Activated CD4-positive, alpha-beta T cell treated with anti-CD3 and anti-CD28 coated beads, Interleukin-2, Interleukin-6, amounts not matched to agents 100 ng/mL and 50 ng/mL, durations not matched to agents 16 hours and 8 hours (primary cell): ENCODE results near the gene TFG.

ENCODE experiments used
- DNase-seq: peaks from one replicate; pipeline ENCODE4 v3.0.0-alpha.2; 2020

Gene TFG

DNA sequence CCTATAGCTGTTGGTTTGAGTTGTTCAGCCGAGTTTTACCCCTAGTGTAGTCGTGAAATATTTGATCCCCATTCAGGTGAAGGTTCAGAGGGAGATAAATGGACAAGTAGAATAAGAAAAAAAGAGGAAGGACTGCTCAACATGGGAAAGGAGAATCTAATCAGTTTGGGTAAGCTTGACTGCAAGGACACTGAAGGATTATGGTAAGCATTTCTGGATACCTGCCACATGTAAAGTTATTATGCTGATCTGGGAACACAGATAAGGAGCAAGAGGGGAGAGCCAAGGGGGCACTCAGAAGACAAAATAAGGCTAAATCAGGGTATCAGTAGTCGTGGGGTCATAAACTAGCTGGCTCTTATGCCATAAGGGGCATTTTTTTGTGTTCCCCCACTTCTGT, 49.9 kb downstream of the TFG start:
- no peak for DNase-seq

DNA sequence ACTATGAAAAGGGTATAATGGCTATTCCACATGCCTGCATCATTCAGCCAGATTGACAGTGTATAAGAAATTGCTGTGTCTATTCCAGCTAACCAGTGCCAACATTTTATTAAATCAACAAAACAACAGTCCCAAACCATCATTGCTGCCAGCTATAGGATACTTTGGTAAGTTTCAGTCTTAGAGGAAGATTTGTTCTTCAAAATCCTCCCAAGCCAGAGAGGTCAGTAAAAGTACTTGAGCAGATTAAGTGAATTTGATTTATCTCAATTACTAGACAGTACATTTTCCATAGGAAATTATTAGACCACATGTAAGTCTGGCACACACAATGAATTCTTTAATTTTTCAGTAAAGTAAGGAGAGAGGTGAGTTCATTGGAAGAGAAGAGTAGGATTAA, 50.7 kb downstream of the TFG start:
- DNase-seq, result no peak

DNA sequence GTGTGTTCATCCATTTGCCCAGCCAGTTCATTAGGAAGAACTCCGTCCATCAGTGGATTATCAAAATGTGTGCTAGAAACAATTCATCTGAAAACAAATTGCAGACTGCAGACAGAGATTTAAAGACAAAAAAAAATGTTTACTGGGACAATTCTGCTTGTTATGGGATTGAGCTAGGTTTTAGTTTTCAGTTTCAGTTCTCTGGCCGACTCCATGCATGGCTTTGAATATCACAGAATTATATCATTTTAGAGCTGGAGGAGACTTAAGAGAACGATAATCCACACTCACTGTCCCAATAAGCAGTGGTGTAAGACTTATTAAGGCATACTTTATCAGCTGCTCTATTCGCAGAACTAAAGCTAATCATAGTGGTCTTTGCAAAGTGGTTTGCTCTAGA, 51.1 kb downstream of the TFG start:
- no peak for DNase-seq

DNA sequence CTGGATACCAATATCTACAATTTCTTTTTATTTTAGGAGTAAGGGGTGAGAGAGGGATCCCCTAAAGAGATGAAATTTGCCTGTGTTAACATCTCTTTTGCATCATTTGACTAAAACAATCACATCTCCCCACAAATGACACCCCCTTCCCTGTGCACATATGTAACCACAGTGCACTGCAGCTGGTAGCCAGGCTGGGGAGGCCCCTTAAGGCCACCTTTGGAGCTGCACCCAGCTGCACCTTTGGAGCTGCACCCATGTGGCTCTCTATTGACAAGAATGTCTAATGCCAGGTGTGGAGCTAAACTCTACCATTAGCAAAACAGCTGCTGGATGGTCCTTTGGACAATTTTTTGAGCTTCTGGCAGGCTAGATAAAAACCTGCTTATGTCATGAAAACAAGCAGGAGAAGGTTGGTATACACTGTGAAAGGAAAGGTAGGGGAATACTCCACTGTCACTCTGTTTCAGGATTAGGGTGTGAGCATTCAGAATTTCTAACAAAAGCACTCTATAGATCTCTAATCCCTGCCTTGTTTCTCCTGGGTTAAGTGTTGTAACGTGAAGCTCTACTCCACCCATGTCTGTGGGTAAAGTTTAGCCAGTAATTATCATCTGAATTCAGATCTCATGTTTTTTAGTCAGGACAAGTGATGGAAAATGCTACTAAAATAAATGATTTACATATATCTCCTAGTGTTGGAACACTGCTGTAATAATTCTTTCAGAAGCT, 52.1 kb downstream of the TFG start:
- DNase-seq, result peak; percentile 14

DNA sequence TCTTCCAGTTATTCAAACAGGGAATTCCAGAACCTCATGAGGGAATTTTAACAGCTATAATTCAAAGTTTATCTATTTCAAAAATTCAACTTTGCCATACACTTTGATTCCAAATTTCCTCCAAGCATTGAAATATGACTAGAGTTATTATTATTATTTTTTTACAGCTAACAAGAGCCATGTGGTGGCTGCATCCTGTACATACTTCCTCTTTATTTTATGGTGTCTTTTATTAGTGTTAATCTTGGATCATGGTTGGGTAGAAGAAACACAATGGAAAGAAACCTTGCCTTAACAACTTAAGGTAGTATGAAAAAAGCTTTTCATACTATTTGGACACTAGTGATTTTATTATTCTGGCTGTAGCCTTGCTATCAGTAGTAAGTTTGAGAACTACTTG, 52.7 kb downstream of the TFG start:
- DNase-seq, result no peak

DNA sequence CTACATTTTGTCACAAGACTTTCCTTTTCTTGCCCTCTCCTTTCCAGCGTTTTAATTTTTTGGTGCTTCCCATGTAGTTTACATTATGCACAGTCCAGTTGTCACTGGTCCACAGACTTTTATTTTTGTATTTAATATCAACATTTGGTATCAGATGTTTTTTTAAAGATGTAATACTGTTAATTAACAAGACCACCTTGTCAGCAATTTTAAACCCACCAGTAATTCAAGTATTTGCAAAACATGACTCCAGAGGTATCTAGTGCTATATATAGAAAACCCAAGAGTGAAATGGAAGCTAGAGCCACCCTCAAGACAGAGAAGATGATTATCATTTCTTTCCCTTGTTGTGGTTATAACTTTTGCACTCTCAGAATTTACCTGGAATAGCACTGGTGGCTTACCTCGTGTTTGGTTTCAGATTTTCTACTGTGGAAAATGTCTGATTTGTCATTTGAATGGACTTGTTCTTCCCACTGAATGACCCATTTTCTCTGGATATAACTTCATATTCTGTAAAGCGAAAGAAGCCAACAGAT, 56.2 kb downstream of the TFG start:
- DNase-seq, result no peak

DNA sequence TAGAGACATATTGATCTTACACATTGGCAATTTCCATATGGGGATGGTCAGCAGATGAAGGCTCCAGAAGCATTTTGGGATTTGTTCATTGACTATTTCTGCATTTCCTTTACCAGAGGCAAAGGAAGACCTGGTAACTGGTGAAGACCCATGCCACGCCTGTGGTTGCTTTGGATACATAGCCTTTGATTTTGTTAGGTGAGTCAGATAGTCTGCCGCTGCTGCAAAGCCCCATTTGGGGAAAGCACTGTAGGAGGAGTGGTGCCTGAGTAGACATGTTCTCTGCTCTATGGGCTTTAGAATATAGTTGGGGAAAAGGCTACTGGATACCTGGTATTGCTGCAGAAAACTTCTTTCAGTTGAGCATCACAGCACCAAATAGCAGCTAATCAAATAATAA, 56.8 kb downstream of the TFG start:
- peak; percentile 4 for DNase-seq

DNA sequence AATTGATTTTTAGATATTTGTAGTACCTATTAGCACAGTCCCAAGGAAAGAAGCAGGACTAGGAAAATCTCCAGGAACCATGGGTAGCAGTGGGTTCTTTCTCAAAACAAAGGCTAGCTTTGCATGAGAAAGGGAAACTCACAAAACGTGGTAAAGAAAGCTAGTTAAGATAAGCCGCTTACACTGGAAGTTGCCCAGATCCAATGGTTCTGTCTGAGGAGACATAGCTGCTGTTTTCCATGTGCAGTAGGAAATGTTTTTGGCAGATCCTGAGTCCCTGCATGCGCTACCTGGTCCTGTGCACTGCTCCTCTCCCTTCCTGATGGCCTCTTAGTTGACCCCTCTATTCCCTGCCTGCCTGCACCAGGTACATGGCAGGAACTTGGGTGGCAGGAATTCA, 60.4 kb downstream of the TFG start:
- no peak for DNase-seq

DNA sequence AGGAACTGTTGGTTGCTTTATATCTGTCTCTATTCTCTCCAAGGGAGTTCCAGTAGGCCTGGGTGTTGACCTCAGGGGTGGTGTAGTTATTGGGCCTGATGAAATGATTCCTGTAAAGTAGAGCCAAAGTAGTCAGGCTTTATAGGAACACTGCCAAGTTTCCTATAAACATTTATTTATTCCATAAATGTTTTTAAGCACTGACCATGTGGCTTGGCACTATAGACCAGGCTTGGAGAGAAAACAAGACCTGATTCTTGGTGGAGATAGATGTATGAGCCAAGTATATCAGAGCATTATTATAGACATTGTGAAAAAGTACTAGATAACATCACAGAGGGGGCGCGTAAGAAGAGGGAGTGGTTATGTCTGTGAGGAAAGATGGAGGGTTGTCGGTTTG, 65.9 kb downstream of the TFG start:
- no peak for DNase-seq

DNA sequence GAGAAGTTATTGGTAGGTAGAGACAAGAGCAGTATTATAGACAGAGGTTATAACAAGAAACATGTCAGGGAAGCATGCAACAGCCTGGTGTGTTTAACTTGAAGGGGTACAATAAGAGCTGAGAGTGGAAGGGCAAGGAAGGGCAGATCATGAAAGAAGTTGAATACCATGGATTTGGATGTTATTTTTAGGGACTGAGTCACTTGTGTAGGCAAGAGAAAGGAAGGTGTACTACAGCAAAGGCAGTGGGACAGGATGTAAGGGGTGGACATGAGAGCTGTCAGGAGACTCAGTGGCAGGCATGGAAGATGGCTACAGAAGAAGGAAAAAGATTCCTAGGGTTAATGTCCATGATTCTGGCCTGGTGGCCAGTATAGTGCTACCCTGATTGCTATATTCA, 66.4 kb downstream of the TFG start:
- DNase-seq, result no peak

DNA sequence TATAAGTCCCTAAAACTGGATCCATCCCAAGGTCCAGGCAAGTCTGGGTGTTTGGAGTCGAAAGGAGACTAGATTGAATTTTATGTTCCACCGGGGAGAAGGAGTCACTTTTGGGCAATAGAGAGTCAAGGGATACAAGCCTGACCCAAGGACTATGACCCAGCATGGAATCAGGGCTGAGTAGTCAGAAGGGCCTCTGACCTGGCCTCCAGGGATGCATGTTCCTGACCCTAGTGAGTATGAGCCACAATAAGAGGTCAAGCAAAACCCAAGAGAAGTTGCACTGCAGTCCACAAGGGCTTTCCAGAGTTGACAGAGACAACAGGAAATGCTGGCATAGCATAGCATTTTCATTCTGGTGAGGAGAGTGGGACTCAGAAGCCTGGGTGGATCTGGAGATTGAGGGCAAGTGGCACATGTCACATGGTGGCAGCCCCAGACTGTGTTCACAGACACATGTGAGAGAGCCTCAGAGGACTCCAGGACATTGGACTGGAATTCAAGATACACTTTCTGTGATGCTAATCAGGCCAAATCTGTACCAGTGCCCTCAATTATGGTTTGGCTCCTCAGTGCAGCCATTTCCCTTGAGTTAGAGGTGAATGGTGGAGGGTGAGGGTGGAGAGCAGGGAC, 66.9 kb downstream of the TFG start:
- no peak for DNase-seq

DNA sequence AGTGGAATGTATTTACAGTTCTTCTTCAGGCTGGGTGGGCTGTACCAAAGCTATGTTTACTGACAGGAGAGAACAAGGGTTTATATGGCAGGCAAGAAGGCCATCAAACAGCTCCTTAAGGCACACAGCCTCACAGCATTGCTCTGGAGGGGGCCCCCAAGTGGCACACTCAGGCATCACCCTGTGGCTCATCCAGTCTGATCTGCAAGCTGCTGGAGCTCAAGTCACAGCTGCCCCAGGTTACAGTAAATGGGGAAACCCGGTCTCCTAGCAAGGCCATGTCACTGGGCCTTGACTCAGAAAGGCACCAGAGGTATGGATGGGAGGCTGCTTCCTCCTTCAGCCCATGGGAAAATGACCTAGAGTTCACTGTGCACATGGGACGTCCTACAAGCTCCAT, 67.5 kb downstream of the TFG start:
- no peak for DNase-seq

DNA sequence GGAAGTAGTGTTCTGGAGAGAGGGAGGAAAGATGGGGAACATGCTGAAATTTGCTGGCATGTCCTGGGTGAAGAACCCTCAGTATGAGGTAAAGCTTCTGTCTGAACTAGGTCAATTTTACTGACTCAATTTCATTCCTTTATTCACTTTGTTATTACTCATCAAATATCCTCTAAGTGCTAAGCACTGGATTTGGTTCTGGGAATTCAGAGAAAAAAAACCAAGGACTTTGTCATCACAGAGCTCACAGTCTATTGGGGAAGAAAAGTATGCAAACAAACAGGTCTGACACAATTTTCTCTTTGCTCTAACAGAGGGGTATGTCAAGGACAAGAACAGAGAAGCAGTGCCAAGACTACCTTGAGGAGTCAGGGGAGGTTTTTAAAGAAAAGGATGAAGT, 68.0 kb downstream of the TFG start:
- no peak for DNase-seq

DNA sequence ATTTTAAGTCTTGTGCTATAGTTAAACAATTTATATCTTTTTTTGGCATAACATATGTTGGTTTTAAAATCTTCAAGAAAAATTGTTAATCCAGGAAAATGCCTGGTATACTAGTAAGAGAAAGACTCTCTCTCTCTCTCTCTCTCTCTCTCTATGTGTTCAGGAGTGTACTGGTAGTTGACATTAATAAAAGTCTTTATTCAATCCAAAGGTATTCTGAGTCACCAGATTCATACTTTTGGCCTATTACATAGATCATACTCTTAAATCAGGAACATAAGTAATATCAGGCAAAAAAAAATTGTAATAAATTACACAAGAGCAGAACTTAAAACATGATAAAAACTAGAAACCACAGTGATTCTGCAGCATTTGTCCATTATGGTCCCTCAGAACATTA, 70.2 kb downstream of the TFG start:
- no peak for DNase-seq

DNA sequence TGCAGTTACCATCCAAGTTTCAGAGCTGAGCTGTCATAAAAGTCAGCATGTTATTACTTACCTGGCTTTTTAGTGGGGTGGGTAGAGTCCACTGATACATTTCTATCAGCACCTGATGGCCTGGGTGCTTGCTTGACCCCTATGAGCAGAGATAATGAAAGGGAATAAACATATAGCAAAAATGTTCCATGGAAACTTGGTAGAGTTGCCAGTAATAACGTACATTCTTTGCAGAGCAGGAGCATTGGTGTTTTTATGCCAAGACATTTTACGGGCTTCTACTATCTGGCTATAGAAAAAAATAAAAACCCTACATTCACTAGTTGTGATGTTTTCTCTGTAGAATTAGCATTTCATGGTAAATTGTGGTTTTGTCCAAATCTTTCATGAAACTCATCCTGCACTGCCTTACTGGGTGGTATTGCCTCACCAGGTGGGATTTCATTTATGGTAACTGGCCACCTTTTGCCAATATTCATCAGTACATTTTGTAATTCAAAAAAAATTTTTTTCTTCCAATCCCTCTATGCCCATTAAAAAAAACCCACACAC, 70.9 kb downstream of the TFG start:
- DNase-seq, result no peak

DNA sequence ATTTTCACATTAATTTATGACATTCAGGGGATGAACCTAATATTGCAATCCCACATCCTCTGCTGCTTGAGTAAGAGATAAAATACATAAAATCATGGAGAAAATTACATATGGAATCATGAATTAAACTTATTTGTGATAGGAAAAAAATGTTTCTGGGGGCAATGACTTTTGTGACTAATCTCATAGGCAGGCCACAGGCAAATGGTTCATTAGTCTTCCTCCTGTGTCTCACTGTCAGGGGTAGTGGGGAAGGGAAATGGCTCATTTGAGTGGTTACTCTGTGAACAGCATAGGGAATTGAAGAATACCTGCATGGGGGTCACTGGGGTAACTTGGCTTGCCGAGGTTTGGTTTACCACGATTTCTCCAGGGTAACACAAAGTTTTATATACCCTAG, 72.0 kb downstream of the TFG start:
- no peak for DNase-seq

DNA sequence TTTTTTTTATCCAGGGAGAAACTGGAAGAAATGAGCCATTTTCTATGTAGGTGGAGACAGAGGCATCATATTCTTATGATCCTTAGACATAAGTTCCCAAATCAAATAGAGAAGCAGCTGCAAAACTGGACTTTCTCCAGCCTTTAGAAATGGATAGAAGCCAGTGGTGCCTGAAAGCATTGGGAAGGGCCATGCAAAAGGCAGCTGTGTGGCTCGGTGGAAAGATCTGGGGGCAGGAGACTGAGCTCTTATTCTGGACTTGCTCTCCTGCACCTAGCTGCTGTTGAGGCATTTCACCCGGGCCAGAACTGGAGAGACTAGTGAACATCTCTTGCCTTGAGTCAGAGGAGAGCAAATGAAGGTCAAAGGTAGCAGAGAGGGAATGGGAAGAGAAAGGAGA, 73.1 kb downstream of the TFG start:
- DNase-seq, result no peak

DNA sequence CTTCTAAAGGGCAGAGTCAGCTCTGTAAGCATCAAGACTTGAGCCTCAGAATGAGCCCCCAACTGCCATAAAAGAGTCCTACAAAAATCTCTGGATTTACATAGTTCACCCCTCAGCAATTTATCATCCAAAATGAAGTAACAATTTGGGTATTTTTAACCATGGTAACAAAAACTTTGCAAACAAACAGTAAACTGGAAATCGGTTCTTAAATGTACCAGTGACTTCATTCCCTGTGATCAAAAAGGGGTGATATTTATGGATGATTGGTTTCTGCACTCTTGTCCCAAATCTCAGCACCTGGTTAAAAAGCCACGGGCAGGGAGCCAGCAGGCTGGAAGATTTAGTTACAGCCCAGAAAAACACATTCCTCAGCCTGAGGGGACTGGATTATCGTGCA, 73.6 kb downstream of the TFG start:
- no peak for DNase-seq

DNA sequence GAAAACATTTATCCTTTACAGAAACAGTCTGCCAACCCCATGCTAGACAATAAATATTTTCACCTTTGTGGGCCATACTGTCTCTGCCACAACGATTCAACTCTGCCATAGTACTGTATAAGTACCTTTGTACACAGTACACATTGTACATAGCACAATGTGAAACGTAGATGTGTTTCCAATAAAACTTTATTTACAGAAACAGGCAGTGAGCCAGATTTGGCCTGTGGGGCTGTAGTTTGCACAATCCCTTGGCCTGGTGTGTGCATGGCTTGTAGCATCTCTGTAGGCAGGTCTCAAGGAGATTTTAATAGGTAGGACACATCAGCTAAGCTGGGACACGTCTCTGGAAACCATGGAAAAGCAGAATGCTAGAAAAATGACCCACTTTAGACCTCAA, 74.3 kb downstream of the TFG start:
- no peak for DNase-seq

DNA sequence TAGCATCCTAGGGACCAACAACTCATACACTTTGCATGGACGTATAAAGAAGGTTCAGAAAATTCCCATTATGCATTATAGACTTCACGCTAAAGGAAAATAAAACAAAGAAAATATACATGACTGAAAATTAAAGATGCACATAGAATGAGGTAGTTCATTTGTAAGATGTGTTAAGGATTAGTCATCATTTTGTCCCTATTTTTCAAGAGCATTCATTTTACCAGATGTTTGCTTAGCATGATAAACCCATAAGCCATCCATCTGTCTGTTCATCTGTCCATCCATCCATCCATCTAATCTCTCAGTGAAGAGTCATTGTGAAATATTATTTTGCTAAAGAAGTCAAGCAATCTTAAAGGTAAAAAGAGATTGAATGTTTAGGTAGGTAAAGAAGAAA, 80.3 kb downstream of the TFG start:
- DNase-seq, result no peak

DNA sequence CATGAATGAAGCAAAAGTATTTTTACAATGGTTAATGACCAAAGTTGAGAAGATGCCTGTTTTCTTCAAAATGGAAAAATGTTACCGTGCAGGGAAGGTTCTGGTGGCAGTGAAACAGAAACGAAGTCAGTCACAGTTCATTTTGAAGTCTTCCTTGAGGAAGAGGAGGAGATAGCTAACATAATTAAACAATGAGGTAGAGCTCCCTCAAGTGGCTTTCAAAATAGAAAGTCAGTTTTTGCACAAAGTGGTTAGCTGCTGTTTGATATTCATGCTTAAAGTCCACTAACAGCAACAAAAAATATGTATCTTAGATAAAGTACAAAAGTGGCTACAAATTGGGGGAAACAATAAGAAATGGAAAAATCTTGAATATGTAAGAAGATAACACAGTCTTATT, 87.3 kb downstream of the TFG start:
- peak; percentile 14 for DNase-seq

DNA sequence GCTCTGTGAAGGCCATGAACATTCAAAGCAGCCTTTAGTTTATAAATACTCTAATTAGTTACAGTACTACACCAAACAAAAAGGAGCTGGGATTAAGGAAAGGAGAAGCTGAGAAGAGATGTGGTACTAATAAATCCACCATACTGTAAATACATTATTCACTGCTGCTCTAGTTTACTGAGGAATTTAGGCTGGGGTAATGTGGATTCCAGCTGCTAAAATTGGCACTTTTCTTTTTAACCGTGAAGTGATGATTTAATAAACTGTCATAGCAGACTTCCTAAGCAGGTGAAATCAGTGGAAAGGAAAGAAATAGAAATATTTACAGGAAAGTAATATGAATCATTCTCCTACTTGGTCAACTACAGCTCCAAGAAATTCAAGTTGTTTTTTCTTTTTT, 88.7 kb downstream of the TFG start:
- DNase-seq, result no peak
